ENCODE measurements around the gene EPAS1.

The EPAS1 gene

DNA sequence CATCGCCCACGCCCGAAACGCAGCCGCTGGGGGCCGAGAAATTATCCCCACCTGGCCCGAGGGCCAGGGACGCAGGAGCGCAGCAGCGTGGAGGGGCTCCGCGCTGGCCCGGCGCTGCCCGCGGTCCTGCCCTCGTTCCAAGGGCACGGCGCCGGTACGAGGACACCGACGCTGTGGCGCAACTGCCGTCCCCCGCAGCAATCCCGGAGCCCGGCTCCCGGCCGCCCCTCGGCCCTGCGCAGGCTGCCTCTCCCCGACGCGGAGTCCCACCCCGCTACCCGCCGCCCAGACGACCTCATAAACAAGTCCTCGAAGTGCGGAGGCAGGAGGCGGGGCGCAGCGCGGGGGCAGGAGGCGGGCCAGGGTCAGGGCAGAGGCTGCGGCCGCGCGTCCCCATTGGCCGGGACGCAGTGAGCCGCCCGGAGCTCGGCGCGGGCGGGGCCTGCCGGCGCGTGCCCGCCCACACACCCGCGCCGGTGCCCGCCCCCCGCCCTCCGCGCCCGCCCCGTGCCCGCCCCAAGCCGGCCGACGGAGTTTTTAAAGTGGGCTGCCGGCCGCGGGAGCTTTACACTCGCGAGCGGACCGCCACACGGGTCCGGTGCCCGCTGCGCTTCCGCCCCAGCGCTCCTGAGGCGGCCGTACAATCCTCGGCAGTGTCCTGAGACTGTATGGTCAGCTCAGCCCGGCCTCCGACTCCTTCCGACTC lies at the start of gene EPAS1:
EPAS1 (plus strand) TSS at position 568 of the 706 bp plus-strand sequence. CDS start 505 bp downstream, outside the sequence.
- Histone ChIP-seq H3K9ac (ENCODE audit: low read length) (peak within 1 kb of the TSS; percentile 98), H3K27me3 (replicated peaks; ENCODE audit: control insufficient read depth, insufficient read depth, low read length) (no peaks in the 10 kb centered on the region)

DNA sequence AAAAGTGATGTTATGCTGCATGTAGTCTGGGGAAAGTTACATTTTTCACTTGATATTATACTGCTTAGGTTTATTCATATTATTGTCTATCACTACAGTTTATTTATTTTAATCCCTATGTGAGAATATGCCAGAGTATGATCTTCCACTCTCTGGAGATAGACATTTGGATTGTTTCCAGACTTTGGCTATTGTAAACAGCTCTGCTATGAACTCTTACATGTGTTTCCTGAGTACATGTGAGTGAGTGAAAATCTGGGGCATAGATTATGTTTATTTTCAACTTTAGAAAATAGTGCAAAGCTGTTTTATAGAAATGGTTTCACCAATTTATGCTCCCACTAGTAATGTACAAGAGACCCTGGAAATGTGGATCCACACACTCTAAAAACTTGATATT lies 49.0 kb upstream of the EPAS1 start:
- no peak for DNase-seq (ENCODE audit: low read depth)
- H3K4me1 ChIP-seq (ENCODE audit: control insufficient read depth, insufficient read depth, low read length), result peaks cover 8% of the 10 kb centered on the region
- peaks cover 7% of the 10 kb centered on the region for H3K27me3 ChIP-seq (replicated peaks; ENCODE audit: control insufficient read depth, insufficient read depth, low read length)
- no peaks in the 10 kb centered on the region for H3K36me3 ChIP-seq (ENCODE audit: control insufficient read depth, insufficient read depth, low read length, severe bottlenecking)
- H3K9ac ChIP-seq (ENCODE audit: low read length), result no peak overlapping the region
- peaks cover 4% of the 10 kb centered on the region for H3K9me3 ChIP-seq (ENCODE audit: control insufficient read depth, low read length)
- H3K4me3 ChIP-seq (ENCODE audit: low read length), result no peak overlapping the region

More for the DNA sequence above, at the start of gene EPAS1:
- H3K9me3 ChIP-seq (ENCODE audit: control insufficient read depth, low read length), result no peaks in the 10 kb centered on the region
- H3K4me3 ChIP-seq (ENCODE audit: low read length), result peak within 1 kb of the TSS; percentile 99
- H3K4me1 ChIP-seq (ENCODE audit: control insufficient read depth, insufficient read depth, low read length), result peaks cover 19% of the 10 kb centered on the region
- peak; percentile 93 for DNase-seq (ENCODE audit: low read depth)
- no peaks in the 10 kb centered on the region for H3K36me3 ChIP-seq (ENCODE audit: control insufficient read depth, insufficient read depth, low read length, severe bottlenecking)

DNA sequence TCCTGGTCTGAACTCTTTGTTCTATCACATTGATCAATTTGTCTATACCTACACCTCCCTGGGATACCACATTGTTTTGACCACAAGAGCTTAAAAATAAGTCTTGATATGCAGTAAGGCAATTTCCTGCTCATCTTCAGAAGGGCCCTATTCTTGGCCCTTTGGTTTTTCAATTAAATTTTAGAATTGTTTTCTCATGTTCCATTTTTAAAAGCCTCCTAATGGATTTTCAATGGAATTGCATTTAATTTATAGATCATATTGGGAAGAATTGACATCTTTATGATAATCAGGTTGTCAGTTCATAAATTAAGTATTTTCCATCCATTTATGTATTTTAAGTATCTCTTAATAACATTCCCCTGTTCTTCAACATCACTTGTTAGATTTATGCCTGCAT lies 47.6 kb upstream of the EPAS1 start:
- Histone ChIP-seq H3K9ac (ENCODE audit: low read length) (no peak overlapping the region), H3K36me3 (ENCODE audit: control insufficient read depth, insufficient read depth, low read length, severe bottlenecking) (no peaks in the 10 kb centered on the region), H3K9me3 (ENCODE audit: control insufficient read depth, low read length) (peaks cover 4% of the 10 kb centered on the region), H3K27me3 (replicated peaks; ENCODE audit: control insufficient read depth, insufficient read depth, low read length) (peaks cover 7% of the 10 kb centered on the region), H3K4me3 (ENCODE audit: low read length) (no peak overlapping the region), H3K4me1 (ENCODE audit: control insufficient read depth, insufficient read depth, low read length) (peaks cover 11% of the 10 kb centered on the region)
- no peak for DNase-seq (ENCODE audit: low read depth)

DNA sequence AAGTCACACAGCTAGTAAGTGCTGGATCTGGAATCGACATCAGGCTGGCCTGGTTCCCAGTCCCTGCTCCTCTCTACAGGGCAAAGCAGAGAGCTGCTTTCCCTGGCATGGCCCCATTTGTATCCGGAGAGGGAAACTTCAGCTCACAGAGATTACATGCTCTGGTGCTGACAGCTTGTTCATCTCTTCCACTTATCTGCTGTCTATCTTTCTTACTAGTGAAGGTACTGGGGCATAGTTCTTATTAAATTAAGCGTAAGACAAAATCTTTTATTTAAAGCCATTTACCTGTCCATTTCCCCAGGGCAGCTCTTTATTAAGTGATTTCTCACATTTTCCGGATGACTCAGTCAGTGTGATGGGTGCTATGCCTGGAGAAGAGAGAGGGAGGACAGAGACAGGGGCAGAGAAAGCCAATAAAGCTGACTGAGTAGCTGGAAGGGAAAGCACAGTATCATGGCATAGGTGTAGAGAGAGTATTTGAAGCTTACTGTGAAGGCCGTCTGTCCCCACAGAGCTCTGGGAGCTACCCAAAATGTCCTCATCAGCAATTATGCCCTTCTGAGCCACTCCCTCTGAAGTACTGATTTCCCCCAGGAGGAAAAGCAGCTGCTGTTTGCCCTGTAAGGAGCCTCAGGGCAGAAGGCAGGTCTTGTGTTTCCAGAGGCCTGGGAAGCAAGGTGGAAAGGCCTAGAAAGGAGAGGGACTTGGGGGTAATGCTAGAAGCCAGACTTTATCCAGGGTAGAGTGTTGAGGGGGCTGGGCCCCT lies 44.1 kb upstream of the EPAS1 start:
- no peak overlapping the region for H3K9ac ChIP-seq (ENCODE audit: low read length)

DNA sequence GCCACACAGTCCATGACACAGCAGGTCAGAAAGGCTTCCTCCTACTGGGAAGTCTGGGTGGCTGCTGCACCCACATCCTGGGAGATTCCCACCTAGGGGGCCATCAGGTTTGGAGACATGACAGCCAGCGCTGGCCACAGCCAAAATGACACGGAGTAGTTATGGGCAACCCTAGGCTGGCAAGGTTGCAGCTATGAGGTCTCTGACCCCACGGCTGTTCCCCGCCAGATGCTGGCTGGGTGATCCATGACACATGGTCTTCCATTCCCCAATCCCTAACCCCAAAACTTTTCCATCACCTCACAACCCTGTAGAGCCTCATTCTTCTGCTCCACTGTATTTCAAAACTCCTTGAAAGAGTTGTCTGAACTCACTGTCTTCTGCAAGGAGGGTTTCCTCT lies 42.7 kb upstream of the EPAS1 start:
- Histone ChIP-seq H3K4me1 (ENCODE audit: control insufficient read depth, insufficient read depth, low read length) (peaks cover 20% of the 10 kb centered on the region), H3K27me3 (replicated peaks; ENCODE audit: control insufficient read depth, insufficient read depth, low read length) (peaks cover 7% of the 10 kb centered on the region)
- DNase-seq (ENCODE audit: low read depth), result no peak

More for the DNA sequence above, 44.1 kb upstream of the EPAS1 start:
- peak; percentile 70 for DNase-seq (ENCODE audit: low read depth)
- H3K4me3 ChIP-seq (ENCODE audit: low read length), result no peak overlapping the region
- no peaks in the 10 kb centered on the region for H3K36me3 ChIP-seq (ENCODE audit: control insufficient read depth, insufficient read depth, low read length, severe bottlenecking)
- no peaks in the 10 kb centered on the region for H3K9me3 ChIP-seq (ENCODE audit: control insufficient read depth, low read length)
- H3K27me3 ChIP-seq (replicated peaks; ENCODE audit: control insufficient read depth, insufficient read depth, low read length), result peaks cover 7% of the 10 kb centered on the region
- H3K4me1 ChIP-seq (ENCODE audit: control insufficient read depth, insufficient read depth, low read length), result peaks cover 11% of the 10 kb centered on the region

DNA sequence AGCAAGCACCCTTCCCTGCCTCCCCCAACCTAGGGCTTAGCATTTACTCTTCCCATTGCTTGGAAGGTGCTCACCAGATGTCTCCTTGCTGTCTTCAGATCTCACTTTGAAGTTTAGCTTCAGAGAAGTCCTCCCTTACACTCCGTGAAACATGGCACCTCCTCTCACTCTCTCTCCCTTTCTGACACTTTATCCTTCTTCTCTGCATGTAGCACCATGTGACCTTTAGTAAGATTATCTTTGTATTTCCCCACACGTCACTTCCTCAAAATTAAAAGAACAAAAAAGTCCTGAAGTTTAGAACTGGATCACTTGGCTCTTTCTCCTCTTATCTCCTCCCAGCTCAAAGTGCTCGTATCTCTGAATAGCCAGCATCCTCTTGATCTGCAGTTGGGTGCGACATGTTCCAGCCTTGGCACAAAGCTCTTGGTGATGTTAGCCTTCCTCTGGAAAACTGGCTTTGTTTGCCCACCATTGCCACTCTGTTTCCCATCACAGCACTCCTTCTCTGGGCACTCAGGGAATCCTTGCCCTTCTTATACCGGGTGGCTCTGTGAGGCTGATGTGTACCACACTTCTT lies 40.6 kb upstream of the EPAS1 start:
- Histone ChIP-seq H3K4me1 (ENCODE audit: control insufficient read depth, insufficient read depth, low read length) (peaks cover 25% of the 10 kb centered on the region), H3K9me3 (ENCODE audit: control insufficient read depth, low read length) (no peaks in the 10 kb centered on the region), H3K36me3 (ENCODE audit: control insufficient read depth, insufficient read depth, low read length, severe bottlenecking) (no peaks in the 10 kb centered on the region), H3K4me3 (ENCODE audit: low read length) (no peak overlapping the region), H3K27me3 (replicated peaks; ENCODE audit: control insufficient read depth, insufficient read depth, low read length) (peaks cover 7% of the 10 kb centered on the region), H3K9ac (ENCODE audit: low read length) (no peak overlapping the region)
- DNase-seq (ENCODE audit: low read depth), result no peak

More for the DNA sequence above, 42.7 kb upstream of the EPAS1 start:
- Histone ChIP-seq H3K36me3 (ENCODE audit: control insufficient read depth, insufficient read depth, low read length, severe bottlenecking) (no peaks in the 10 kb centered on the region), H3K4me3 (ENCODE audit: low read length) (no peak overlapping the region), H3K9ac (ENCODE audit: low read length) (no peak overlapping the region), H3K9me3 (ENCODE audit: control insufficient read depth, low read length) (no peaks in the 10 kb centered on the region)

DNA sequence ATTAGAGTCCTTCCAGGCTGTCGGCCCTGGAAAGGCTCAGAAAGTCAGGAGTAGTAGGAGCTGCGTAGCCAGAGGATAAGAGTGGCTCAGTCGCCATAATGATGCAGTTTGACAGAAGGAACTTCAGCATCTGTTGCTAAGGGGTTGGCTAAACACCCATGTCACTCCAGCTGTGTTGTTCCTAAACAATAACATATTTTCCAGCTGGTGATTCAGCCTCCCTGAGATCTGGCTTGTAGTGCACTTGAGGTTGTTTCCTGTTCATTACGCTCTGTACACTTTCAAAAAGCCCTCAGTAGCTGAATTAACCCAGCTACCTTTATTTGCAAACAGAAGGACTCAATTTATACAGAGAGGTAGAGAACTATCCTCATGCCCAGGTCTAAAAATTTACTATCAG lies 39.7 kb upstream of the EPAS1 start:
- no peaks in the 10 kb centered on the region for H3K27me3 ChIP-seq (replicated peaks; ENCODE audit: control insufficient read depth, insufficient read depth, low read length)
- no peaks in the 10 kb centered on the region for H3K36me3 ChIP-seq (ENCODE audit: control insufficient read depth, insufficient read depth, low read length, severe bottlenecking)
- H3K4me1 ChIP-seq (ENCODE audit: control insufficient read depth, insufficient read depth, low read length), result peaks cover 24% of the 10 kb centered on the region
- peak; percentile 70 for DNase-seq (ENCODE audit: low read depth)
- no peak overlapping the region for H3K4me3 ChIP-seq (ENCODE audit: low read length)
- no peak overlapping the region for H3K9ac ChIP-seq (ENCODE audit: low read length)
- H3K9me3 ChIP-seq (ENCODE audit: control insufficient read depth, low read length), result no peaks in the 10 kb centered on the region

DNA sequence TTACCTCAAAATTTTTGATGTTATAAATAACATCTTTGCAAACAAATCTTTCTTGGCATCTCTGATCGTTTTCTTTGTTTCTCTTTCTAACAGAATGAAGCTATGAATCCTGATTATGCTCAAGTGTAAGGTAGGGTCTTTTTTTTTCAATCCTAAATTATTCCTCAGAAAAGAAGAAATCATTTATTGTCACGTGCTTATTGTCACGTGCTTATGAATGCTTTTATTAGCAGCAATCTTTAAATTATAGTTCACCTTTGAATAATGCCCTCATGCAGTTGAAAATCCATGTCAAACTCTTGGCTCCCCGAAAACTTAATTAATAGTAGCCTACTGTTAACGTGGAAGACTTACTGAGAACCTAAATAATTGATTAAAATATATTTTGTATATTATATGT lies 39.2 kb upstream of the EPAS1 start:
- Histone ChIP-seq H3K36me3 (ENCODE audit: control insufficient read depth, insufficient read depth, low read length, severe bottlenecking) (no peaks in the 10 kb centered on the region), H3K9me3 (ENCODE audit: control insufficient read depth, low read length) (no peaks in the 10 kb centered on the region), H3K4me3 (ENCODE audit: low read length) (no peak overlapping the region), H3K4me1 (ENCODE audit: control insufficient read depth, insufficient read depth, low read length) (peaks cover 19% of the 10 kb centered on the region), H3K27me3 (replicated peaks; ENCODE audit: control insufficient read depth, insufficient read depth, low read length) (no peaks in the 10 kb centered on the region), H3K9ac (ENCODE audit: low read length) (no peak overlapping the region)
- DNase-seq (ENCODE audit: low read depth), result no peak

DNA sequence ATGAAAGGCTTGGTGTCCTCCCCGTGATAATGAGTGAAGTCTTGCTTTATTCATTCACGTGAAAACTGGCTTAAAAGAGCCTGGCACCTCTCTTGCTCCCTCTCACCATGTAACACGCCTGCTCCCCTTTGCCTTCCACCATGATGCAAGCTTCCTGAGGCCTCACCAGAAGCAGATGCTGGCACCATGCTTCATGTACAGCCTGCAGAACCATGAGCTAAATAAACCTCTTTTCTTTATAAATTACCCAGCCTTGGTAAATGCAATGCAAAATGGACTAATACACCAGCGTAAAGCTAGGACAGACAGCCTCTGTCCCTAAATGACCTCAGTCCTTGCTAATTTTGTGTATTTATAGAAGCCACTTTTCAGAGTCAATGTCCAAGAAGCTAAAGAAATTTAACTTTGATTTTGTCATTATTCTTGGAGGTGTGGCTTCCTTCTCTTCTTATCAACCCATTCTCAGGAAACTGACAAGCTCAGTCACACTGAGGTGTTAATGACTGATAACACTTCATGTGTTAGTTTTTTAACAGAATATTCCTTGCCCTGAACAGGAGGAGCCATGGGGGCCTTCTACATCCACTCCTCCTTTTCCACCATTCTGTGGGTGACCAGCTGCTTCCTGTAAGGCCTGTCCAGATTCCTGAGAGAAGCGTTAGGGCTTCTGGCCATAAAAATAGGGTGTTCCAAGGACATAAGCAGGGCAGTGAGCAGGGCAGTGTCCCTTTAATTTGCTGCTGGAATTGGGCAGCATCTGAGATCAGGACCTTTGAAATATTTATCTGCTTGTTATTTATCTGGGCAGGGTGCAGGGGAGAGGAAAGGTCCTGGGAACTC lies 38.0 kb upstream of the EPAS1 start:
- Histone ChIP-seq H3K9me3 (ENCODE audit: control insufficient read depth, low read length) (no peaks in the 10 kb centered on the region), H3K36me3 (ENCODE audit: control insufficient read depth, insufficient read depth, low read length, severe bottlenecking) (no peaks in the 10 kb centered on the region), H3K27me3 (replicated peaks; ENCODE audit: control insufficient read depth, insufficient read depth, low read length) (no peaks in the 10 kb centered on the region), H3K9ac (ENCODE audit: low read length) (peak overlapping the region; percentile 56), H3K4me3 (ENCODE audit: low read length) (peak overlapping the region; percentile 37), H3K4me1 (ENCODE audit: control insufficient read depth, insufficient read depth, low read length) (peaks cover 14% of the 10 kb centered on the region)
- DNase-seq (ENCODE audit: low read depth), result no peak

DNA sequence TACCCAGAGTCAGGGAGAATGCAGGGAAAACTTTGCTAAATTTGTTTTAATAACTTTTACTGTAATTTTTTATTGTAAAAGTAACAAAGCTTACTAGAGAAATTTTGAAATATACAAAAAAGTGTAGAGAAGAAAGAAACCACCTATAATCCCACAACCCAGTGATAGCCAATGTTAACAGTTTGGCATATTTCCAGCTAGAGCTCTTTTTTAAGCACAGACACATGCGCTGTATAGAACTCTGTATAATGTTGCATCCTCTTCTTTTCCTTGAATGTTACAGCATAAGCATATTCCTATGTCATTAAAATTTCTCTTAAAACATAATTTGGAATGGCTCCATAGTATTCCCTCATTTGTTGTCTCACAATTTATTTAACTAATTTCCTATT lies 37.4 kb upstream of the EPAS1 start:
- Histone ChIP-seq H3K27me3 (replicated peaks; ENCODE audit: control insufficient read depth, insufficient read depth, low read length) (no peaks in the 10 kb centered on the region), H3K9ac (ENCODE audit: low read length) (peak overlapping the region; percentile 56), H3K4me3 (ENCODE audit: low read length) (peak overlapping the region; percentile 37), H3K36me3 (ENCODE audit: control insufficient read depth, insufficient read depth, low read length, severe bottlenecking) (no peaks in the 10 kb centered on the region), H3K4me1 (ENCODE audit: control insufficient read depth, insufficient read depth, low read length) (peaks cover 14% of the 10 kb centered on the region), H3K9me3 (ENCODE audit: control insufficient read depth, low read length) (no peaks in the 10 kb centered on the region)
- DNase-seq (ENCODE audit: low read depth), result no peak

DNA sequence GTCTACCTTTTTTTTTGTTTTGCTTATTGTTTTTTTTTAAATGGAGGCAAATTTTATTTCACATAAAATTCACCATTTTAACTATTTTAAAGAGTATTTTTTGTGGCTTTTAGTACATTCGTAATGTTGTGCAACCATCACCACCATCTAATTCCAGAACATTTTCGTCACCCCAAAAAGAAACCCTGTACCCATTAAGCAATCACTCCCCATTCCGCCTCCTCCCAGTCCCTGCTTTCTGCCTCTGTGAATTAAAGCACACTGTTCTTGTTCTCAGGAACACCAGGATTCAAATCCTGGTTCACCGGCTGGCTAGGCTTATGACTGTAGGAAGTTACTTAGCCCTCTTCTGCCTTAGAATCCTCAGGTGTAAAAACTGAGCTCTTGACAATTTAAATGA lies 36.9 kb upstream of the EPAS1 start:
- Histone ChIP-seq H3K4me3 (ENCODE audit: low read length) (no peak overlapping the region), H3K9me3 (ENCODE audit: control insufficient read depth, low read length) (no peaks in the 10 kb centered on the region), H3K36me3 (ENCODE audit: control insufficient read depth, insufficient read depth, low read length, severe bottlenecking) (no peaks in the 10 kb centered on the region), H3K4me1 (ENCODE audit: control insufficient read depth, insufficient read depth, low read length) (peaks cover 14% of the 10 kb centered on the region), H3K27me3 (replicated peaks; ENCODE audit: control insufficient read depth, insufficient read depth, low read length) (no peaks in the 10 kb centered on the region), H3K9ac (ENCODE audit: low read length) (peak overlapping the region; percentile 56)
- no peak for DNase-seq (ENCODE audit: low read depth)
